IMR-90 (cell line): ENCODE measurements around the gene NIPAL3. TPM values are rescaled to one million over a fixed set of nuclear protein-coding genes. Genes with fewer than 3 reads are reported as not detected.

Source experiments
- ATAC-seq: fragments of 200-7000 bp; cut with Tn5 transposase; 2 replicates; pipeline ENCODE4 v1.9.1; 2020; ENCODE audit warnings: low read depth, mild to moderate bottlenecking, moderate library complexity
- Bru-seq: library from RNA; stranded (reverse); fragments of 400-500 nt; gene quantifications from one replicate; lab custom pipeline; 2021; lab: Mats Ljungman, UMichigan
- BruChase-seq, 2 experiments: library from RNA; stranded (reverse); fragments of 400-500 nt; gene quantifications; one replicate each; lab custom pipeline; 2021; lab: Mats Ljungman, UMichigan
- BruUV-seq: library from RNA; stranded (reverse); fragments of 400-500 nt; replicated peaks from 2 replicates; lab custom pipeline; 2021; lab: Mats Ljungman, UMichigan
- CTCF ChIA-PET: fragments of 300-600 bp; formaldehyde crosslinking; extraction: SDS; loops from one replicate; lab custom pipeline; 2021; ENCODE audit warnings: antibody characterized with exemption; lab: Yijun Ruan, JAX
- POLR2A ChIA-PET: fragments of 300-600 bp; sonication (Branson Sonifier 250); formaldehyde crosslinking; loops from one replicate; lab custom pipeline; 2022; ENCODE audit warnings: antibody characterized with exemption; ENCODE audit not compliant: unreplicated experiment; lab: Charles Lee
- DNase-seq: peaks from one replicate; pipeline ENCODE4 v3.0.0; 2013
- H2AFZ ChIP-seq: replicated peaks from 2 replicates; pipeline ENCODE3; 2013; ENCODE audit warnings: low read length, mild to moderate bottlenecking; ENCODE audit not compliant: poor library complexity
- H2AK5ac ChIP-seq: 2 replicates; pipeline ENCODE4 v1.6.1; 2013; ENCODE audit warnings: low read depth, low read length, inconsistent platforms
- H2AK9ac ChIP-seq: replicated peaks from 2 replicates; pipeline ENCODE3; 2013; ENCODE audit warnings: mild to moderate bottlenecking, low read depth, low read length, moderate library complexity; ENCODE audit not compliant: poor library complexity
- H2BK120ac ChIP-seq: 2 replicates; pipeline ENCODE4 v1.6.1; 2013; ENCODE audit warnings: low read depth, low read length, inconsistent platforms
- H2BK15ac ChIP-seq: 3 replicates; pipeline ENCODE4 v1.6.1; 2013; ENCODE audit warnings: low read depth, low read length, inconsistent platforms
- H2BK20ac ChIP-seq: 2 replicates; pipeline ENCODE4 v1.6.1; 2013; ENCODE audit warnings: low read depth, mild to moderate bottlenecking, inconsistent platforms, low read length, moderate library complexity
- H2BK5ac ChIP-seq: 2 replicates; pipeline ENCODE4 v1.6.1; 2013; ENCODE audit warnings: mild to moderate bottlenecking, low read depth, low read length, inconsistent platforms; ENCODE audit not compliant: poor library complexity, severe bottlenecking
- H3K14ac ChIP-seq: replicated peaks from 2 replicates; pipeline ENCODE4 v1.6.1; 2013; ENCODE audit warnings: low read depth, low read length, inconsistent platforms
- H3K18ac ChIP-seq: 2 replicates; pipeline ENCODE4 v1.6.1; 2013; ENCODE audit warnings: low read depth, low read length, control low read depth
- H3K23ac ChIP-seq: 2 replicates; pipeline ENCODE4 v1.6.1; 2013; ENCODE audit warnings: low read depth, low read length, inconsistent platforms
- H3K27ac ChIP-seq: 2 replicates; pipeline ENCODE4 v1.5.1; 2013; ENCODE audit warnings: mild to moderate bottlenecking, control low read depth, low read length; ENCODE audit not compliant: insufficient read depth
- H3K27me3 ChIP-seq: 2 replicates; pipeline ENCODE4 v1.6.1; 2013; ENCODE audit warnings: low read length; ENCODE audit not compliant: control insufficient read depth, insufficient read depth
- H3K36me3 ChIP-seq: 2 replicates; pipeline ENCODE4 v1.6.1; 2013; ENCODE audit warnings: low read length, mixed read lengths; ENCODE audit not compliant: control insufficient read depth, insufficient read depth
- H3K4ac ChIP-seq: 2 replicates; pipeline ENCODE4 v1.6.1; 2013; ENCODE audit warnings: low read depth, low read length, inconsistent platforms
- H3K4me1 ChIP-seq: 2 replicates; pipeline ENCODE4 v1.6.1; 2013; ENCODE audit warnings: low read length, mixed read lengths; ENCODE audit not compliant: control insufficient read depth, insufficient read depth
- H3K4me2 ChIP-seq: 2 replicates; pipeline ENCODE4 v1.6.1; 2013; ENCODE audit warnings: low read depth, mild to moderate bottlenecking, control low read depth, low read length, moderate library complexity
- H3K4me3 ChIP-seq: 2 replicates; pipeline ENCODE4 v1.5.1; 2013; ENCODE audit warnings: low read depth, mild to moderate bottlenecking, control low read depth, low read length, moderate library complexity; ENCODE audit not compliant: insufficient read depth
- H3K56ac ChIP-seq: 2 replicates; pipeline ENCODE4 v1.6.1; 2013; ENCODE audit warnings: low read length, inconsistent platforms; ENCODE audit not compliant: insufficient read depth; ENCODE audit errors: extremely low read depth
- H3K79me1 ChIP-seq, 2 experiments: 2 replicates each; pipeline ENCODE4 v1.6.1; 2013; ENCODE audit warnings: low read length in 2 of 2, inconsistent platforms in 1 of 2, low read depth in 1 of 2
- H3K9ac ChIP-seq: 2 replicates; pipeline ENCODE4 v1.6.1; 2013; ENCODE audit warnings: low read depth, low read length, control low read depth
- H3K9me1 ChIP-seq: 2 replicates; pipeline ENCODE4 v1.6.1; 2013; ENCODE audit warnings: low read length, inconsistent platforms; ENCODE audit not compliant: insufficient read depth
- H3K9me3 ChIP-seq: 2 replicates; pipeline ENCODE4 v1.6.1; 2013; ENCODE audit warnings: low read length; ENCODE audit not compliant: control insufficient read depth, insufficient read depth
- H4K20me1 ChIP-seq: 2 replicates; pipeline ENCODE4 v1.6.1; 2013; ENCODE audit warnings: low read length, inconsistent platforms; ENCODE audit not compliant: insufficient read depth
- H4K5ac ChIP-seq: 2 replicates; pipeline ENCODE4 v1.6.1; 2013; ENCODE audit warnings: mild to moderate bottlenecking, low read depth, low read length, control low read depth
- H4K8ac ChIP-seq, 2 experiments: 2 replicates each; pipeline ENCODE4 v1.6.1; 2013; ENCODE audit warnings: low read depth in 2 of 2, low read length in 2 of 2, control low read depth in 1 of 2, inconsistent platforms in 1 of 2
- H4K91ac ChIP-seq: 2 replicates; pipeline ENCODE4 v1.6.1; 2013; ENCODE audit warnings: low read depth, low read length, inconsistent platforms; ENCODE audit not compliant: insufficient read depth
- BHLHE40 ChIP-seq: fragments of 150-350 bp; IDR thresholded peaks from 2 replicates; pipeline ENCODE4 v1.6.1; 2016; ENCODE audit warnings: mild to moderate bottlenecking, low read depth, low read length
- CHD1 ChIP-seq: IDR thresholded peaks from 2 replicates; pipeline ENCODE4 v1.6.1; 2012; ENCODE audit warnings: low read depth, low read length, improper control_type of control experiment
- CTCF ChIP-seq: conservative IDR thresholded peaks from 2 replicates; pipeline ENCODE4 v1.5.1; 2012; ENCODE audit warnings: mild to moderate bottlenecking, low read depth, low read length, improper control_type of control experiment
- FOS ChIP-seq: fragments of 150-350 bp; IDR thresholded peaks from 2 replicates; pipeline ENCODE4 v1.6.1; 2016; ENCODE audit warnings: low read depth, low read length
- RAD21 ChIP-seq: IDR thresholded peaks from 2 replicates; pipeline ENCODE4 v1.6.1; 2012; ENCODE audit warnings: low read length, improper control_type of control experiment
- USF2 ChIP-seq: fragments of 150-350 bp; IDR thresholded peaks from 2 replicates; pipeline ENCODE4 v1.6.1; 2017; ENCODE audit warnings: mild to moderate bottlenecking, antibody characterized with exemption, low read length, low read depth
- WGBS, 2 experiments: methylation state at CpG; one replicate each; pipeline versions ENCODE4 v1.1.5 to v1.1.7; 2013; ENCODE audit warnings: missing lambda C conversion rate in 2 of 2; ENCODE audit not compliant: insufficient read length in 1 of 2; ENCODE audit errors: extremely low coverage in 2 of 2; 5-methylcytosine and 5-hydroxymethylcytosine counted together
- dilution Hi-C: fragments of 300-500 bp; cut with HindIII; formaldehyde crosslinking; loops from one replicate; pipeline ENCODE4 v1.14.3; 2018; ENCODE audit warnings: low sequenced_read_pairs; ENCODE audit not compliant: unreplicated experiment
- in situ Hi-C: fragments of 300-500 bp; cut with MboI; formaldehyde crosslinking; loops from 3 replicates; pipeline ENCODE4 v1.14.3; 2019; ENCODE audit warnings: low sequenced_read_pairs, inconsistent platforms, mixed read lengths
- intact Hi-C: fragments of 100-400 bp; cut with micrococcal nuclease; formaldehyde crosslinking; loops from 2 replicates; pipeline ENCODE4 v1.10.0; 2022
- long read RNA-seq: library from polyadenylated mRNA; unstranded; transcript quantifications from one replicate; pipeline ENCODE4 v2.0.0, GENCODE V29; 2021; ENCODE audit not compliant: unreplicated experiment
- polyA plus RNA-seq, 3 experiments: library from polyadenylated mRNA; depleted of rRNA; stranded (reverse); fragments of >200 nt; gene quantifications; 2 replicates each; pipeline ENCODE4 v1.2.3, GENCODE V29; 2012; ENCODE audit warnings: low replicate concordance in 1 of 3
- total RNA-seq: library from RNA; depleted of rRNA; stranded (reverse); fragments of >200 nt; gene quantifications from 2 replicates; pipeline ENCODE4 v1.2.3, GENCODE V29; 2012; rRNA removed

The NIPAL3 gene
- 95.3 and 123 TPM in 2 replicates for total RNA-seq
- polyA plus RNA-seq (2012; rRNA removed): 49.0 and 55.0 TPM in 2 replicates
- polyA plus RNA-seq (2012; cell fraction: cytosol; rRNA removed): 56.5 and 99.1 TPM in 2 replicates
- 25.9 and 38.1 TPM in 2 replicates for polyA plus RNA-seq (2012; cell fraction: nucleus; rRNA removed; ENCODE audit: low replicate concordance)
- percentile 80 among the genes with signal in this experiment for Bru-seq, nascent RNA
- percentile 88 among the genes with signal in this experiment for BruChase-seq, experiment 1, labeled RNA remaining after a 6-hour chase
- percentile 84 among the genes with signal in this experiment for BruChase-seq, experiment 2, labeled RNA remaining after a 2-hour chase
- long read RNA-seq, transcript NIPAL3-202 (12 exons, 1,676 nt): minor isoform, 7 of 149 reads
- long read RNA-seq, transcript NIPAL3-204 (12 exons, 1,711 nt): major isoform, 86 of 149 reads
- long read RNA-seq, partial matches to known transcripts: 25 of 149 reads
- long read RNA-seq, other reads (novel, unspliced or antisense): 31 of 149 reads

DNA sequence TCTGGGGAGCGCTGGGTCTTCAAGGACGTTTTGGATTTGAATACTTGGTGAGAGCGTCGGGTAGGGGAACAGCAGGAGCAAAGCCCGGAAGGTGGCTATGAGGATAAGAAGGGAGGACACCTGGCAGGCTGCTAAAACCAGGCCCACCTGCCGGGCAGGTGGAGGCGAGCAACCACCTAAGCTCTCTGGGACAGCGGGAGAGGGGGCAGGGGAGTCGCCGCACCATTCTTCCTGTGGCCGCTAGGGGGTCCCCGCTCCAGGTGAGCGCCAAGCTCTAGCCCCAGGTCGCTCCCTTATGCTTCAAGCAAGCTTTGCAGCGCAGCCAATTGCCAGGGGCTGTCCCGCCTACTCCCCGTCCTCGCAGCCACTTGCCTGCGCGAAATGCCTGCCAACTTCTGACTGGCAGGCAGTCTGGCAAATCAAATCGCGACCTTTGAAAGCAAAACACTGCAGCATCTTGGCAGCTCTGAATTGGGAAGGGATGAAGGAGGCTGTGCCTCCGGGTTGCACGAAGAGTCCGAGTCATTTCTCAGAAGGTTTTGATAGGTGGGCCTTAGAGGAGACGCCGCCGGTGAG lies at the start of gene NIPAL3:
Gene NIPAL3, plus strand, starts transcription at position 469 of the 576 bp plus-strand sequence. CDS start 3,746 bp downstream, outside the sequence.
- peak; percentile 99 for DNase-seq
- in situ Hi-C loops (no loop called here), intact Hi-C loops (loop anchor here (10.0 kb wide), 1 partner anchor 329 kb away; the partner anchor contains the start of gene CLIC4), dilution Hi-C loops (no loop called here)
- Histone ChIP-seq H2BK5ac (peak within 1 kb of the TSS; percentile 87), H4K5ac (peak within 1 kb of the TSS; percentile 73), H3K27ac (peak within 1 kb of the TSS; percentile 72), H4K91ac (peak within 1 kb of the TSS; percentile 94), H3K9ac (peak within 1 kb of the TSS; percentile 67), H2BK20ac (peak within 1 kb of the TSS; percentile 93), H4K20me1 (no peaks in the 10 kb centered on the region), H2BK15ac (peak within 1 kb of the TSS; percentile 77), H3K14ac (peak within 1 kb of the TSS; percentile 78), H3K36me3 (peaks cover 3% of the 10 kb centered on the region; the same call in 1 of the 2 replicates), H2AK9ac (peak within 1 kb of the TSS; percentile 88), H3K4me1 (peaks cover 18% of the 10 kb centered on the region), H3K56ac (peak within 1 kb of the TSS; percentile 87), H3K4me3 (peak within 1 kb of the TSS; percentile 69), H4K8ac (peak within 1 kb of the TSS; percentile 80 to 87), H3K4ac (peak within 1 kb of the TSS; percentile 94), H3K18ac (peak within 1 kb of the TSS; percentile 74), H3K23ac (peak within 1 kb of the TSS; percentile 97), H3K79me1 (peaks cover 31 to 65% of the 10 kb centered on the region in 2 experiments), H3K9me3 (no peaks in the 10 kb centered on the region), H2AK5ac (peak within 1 kb of the TSS; percentile 81), H2AFZ (peak within 1 kb of the TSS; percentile 85), H3K9me1 (peaks cover 16% of the 10 kb centered on the region), H3K27me3 (no peaks in the 10 kb centered on the region), H3K4me2 (peak within 1 kb of the TSS; percentile 89), H2BK120ac (peak within 1 kb of the TSS; percentile 93)
- WGBS, 2 experiments: 7% methylated on average over 11 of the region's 28 CpGs; no CpG with 5 or more reads in 1 of the 2 experiments
- ChIA-PET CTCF (interaction anchor here (0.8 to 1.7 kb wide), 7 partner anchors 15 to 214 kb away, joined by 3 to 5 read pairs (median 4); no protein-coding TSS in a partner anchor), POLR2A (no interaction called here)
- TF ChIP-seq CHD1 (no peak), USF2 (no peak), BHLHE40 (no peak), FOS (no peak), CTCF (peak; percentile 71), RAD21 (peak; percentile 43)
- no TSS peak for BruUV-seq
- ATAC-seq: peak; percentile 67
